ENCODE data around the gene AIFM3. TPM values are rescaled to one million over a fixed set of nuclear protein-coding genes. Genes with fewer than 3 reads are reported as not detected.
"Not testable (repeated sequence)": the region's sequence is repeated elsewhere in the genome, so short reads cannot be mapped to it uniquely, and the experiment has no call there.

Gene AIFM3
- total RNA-seq, 1 donor from 2014 or later: 0.99 TPM

GRCh38 chr22:20922141-20922751, 44.8 kb upstream of the AIFM3 start:
- Mint-ChIP-seq H3K27ac (ENCODE audit: unreplicated experiment) (peak overlapping the region; percentile 72), H3K36me3 (ENCODE audit: unreplicated experiment) (no peaks in the 10 kb centered on the region), H3K4me3 (ENCODE audit: unreplicated experiment) (peak overlapping the region; percentile 15), H3K27me3 (ENCODE audit: unreplicated experiment) (no peaks in the 10 kb centered on the region), H3K9me3 (ENCODE audit: unreplicated experiment) (no peaks in the 10 kb centered on the region), H3K4me1 (ENCODE audit: unreplicated experiment) (peaks cover 54% of the 10 kb centered on the region)
- no peak for TF ChIP-seq CTCF (IDR thresholded peaks at IDR 0.05)
- no peak for DNase-seq (ENCODE audit: extremely low spot score, unreplicated experiment)

DNA sequence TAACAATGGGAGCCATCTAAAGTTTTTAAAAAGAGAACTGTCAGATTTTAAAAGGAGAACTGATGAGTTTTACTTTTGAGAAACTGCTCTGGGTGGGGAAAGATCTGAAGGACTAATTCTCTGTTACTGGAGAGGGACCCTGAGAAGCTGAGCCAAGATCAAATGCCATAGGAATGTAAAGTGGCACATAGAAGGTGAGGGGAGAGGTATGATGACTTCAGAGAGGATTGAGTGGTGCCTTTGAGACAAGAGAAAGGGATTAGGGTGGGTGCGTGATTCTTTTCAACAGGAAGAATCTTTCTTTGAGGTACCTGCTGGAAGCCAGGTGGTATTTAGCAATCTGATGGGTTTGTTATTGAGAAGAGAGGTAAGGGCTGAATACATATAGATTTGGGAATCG, 40.8 kb upstream of the AIFM3 start:
- Mint-ChIP-seq H3K4me3 (ENCODE audit: unreplicated experiment) (no peak overlapping the region), H3K4me1 (ENCODE audit: unreplicated experiment) (peaks cover 35% of the 10 kb centered on the region), H3K27ac (ENCODE audit: unreplicated experiment) (no peak overlapping the region), H3K9me3 (ENCODE audit: unreplicated experiment) (no peaks in the 10 kb centered on the region), H3K36me3 (ENCODE audit: unreplicated experiment) (no peaks in the 10 kb centered on the region), H3K27me3 (ENCODE audit: unreplicated experiment) (no peaks in the 10 kb centered on the region)
- TF ChIP-seq CTCF (IDR thresholded peaks at IDR 0.05): no peak
- DNase-seq (ENCODE audit: extremely low spot score, unreplicated experiment): no peak

- no peak for TF ChIP-seq CTCF (IDR thresholded peaks at IDR 0.05)
- DNase-seq (ENCODE audit: extremely low spot score, unreplicated experiment): no peak
- Mint-ChIP-seq H3K27me3 (ENCODE audit: unreplicated experiment) (no peaks in the 10 kb centered on the region), H3K4me1 (ENCODE audit: unreplicated experiment) (peaks cover 23% of the 10 kb centered on the region), H3K27ac (ENCODE audit: unreplicated experiment) (no peak overlapping the region), H3K4me3 (ENCODE audit: unreplicated experiment) (no peak overlapping the region), H3K9me3 (ENCODE audit: unreplicated experiment) (no peaks in the 10 kb centered on the region), H3K36me3 (ENCODE audit: unreplicated experiment) (no peaks in the 10 kb centered on the region)
Observed at GRCh38 chr22:20927940-20928572, 39.0 kb upstream of the AIFM3 start.

DNA sequence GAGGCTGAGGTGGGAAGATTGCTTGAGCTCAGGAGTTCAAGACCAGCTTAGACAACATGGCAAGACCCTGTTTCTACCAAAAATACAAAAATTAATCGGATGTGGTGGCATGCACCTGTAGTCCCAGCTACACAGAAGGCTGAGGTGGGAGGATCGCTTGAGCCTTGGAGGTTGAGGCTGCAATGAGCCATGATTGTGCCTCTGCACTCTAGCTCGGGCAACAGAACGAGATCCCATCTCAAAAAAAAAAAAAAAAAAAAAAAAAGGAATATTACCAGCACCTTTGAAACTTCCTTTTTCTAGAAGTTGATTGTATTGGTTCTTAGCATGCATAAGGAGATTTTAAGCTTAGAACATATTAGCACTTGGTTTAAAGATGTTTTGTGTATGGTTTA, 38.5 kb upstream of the AIFM3 start:
- Mint-ChIP-seq H3K4me3 (ENCODE audit: unreplicated experiment) (no peak overlapping the region), H3K27me3 (ENCODE audit: unreplicated experiment) (no peaks in the 10 kb centered on the region), H3K9me3 (ENCODE audit: unreplicated experiment) (no peaks in the 10 kb centered on the region), H3K36me3 (ENCODE audit: unreplicated experiment) (no peaks in the 10 kb centered on the region), H3K27ac (ENCODE audit: unreplicated experiment) (no peak overlapping the region), H3K4me1 (ENCODE audit: unreplicated experiment) (peaks cover 23% of the 10 kb centered on the region)
- no peak for TF ChIP-seq CTCF (IDR thresholded peaks at IDR 0.05)
- no peak for DNase-seq (ENCODE audit: extremely low spot score, unreplicated experiment)

DNA sequence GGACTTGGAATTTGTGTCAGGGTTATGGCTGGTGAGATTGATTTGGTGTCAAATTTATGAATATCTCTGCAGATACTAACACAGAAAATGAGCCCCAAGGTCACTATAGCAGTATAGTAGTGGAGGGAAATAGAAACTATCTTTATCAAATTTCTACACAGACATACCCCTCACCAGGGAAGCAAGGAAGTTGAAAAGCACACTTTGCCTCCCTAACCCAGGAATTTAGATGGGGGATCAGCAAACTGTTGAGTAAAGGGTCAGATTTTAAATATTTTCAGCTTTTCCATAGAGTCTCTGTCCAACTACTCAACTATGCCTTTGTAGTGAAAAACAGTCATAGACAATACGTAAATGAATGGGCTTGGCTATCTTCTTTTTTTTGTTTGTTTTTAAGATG, 37.1 kb upstream of the AIFM3 start:
- TF ChIP-seq CTCF (IDR thresholded peaks at IDR 0.05): no peak
- Mint-ChIP-seq H3K4me1 (ENCODE audit: unreplicated experiment) (peaks cover 15% of the 10 kb centered on the region), H3K27ac (ENCODE audit: unreplicated experiment) (no peak overlapping the region)

DNA sequence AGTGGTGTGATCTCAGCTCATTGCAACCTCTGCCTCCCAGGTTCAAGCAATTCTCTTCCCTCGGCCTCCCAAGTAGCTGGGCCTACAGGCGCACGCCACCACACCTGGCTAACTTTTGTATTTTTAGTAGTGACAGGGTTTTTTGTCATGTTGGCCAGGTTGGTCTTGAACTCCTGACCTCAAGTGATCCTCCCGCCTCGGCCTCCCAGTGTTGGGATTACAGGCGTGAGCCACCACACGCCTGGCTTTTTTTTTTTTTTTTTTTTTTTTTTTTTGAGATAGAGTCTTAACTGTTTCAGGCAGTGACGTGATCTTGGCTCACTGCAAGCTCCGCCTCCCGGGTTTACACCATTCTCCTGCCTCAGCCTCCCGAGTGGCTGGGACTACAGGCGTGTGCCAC, 36.6 kb upstream of the AIFM3 start:
- H3K4me1 Mint-ChIP-seq (ENCODE audit: unreplicated experiment): peaks cover 12% of the 10 kb centered on the region

More for the DNA sequence above, 37.1 kb upstream of the AIFM3 start:
- DNase-seq (ENCODE audit: extremely low spot score, unreplicated experiment): no peak
- H3K4me3 Mint-ChIP-seq (ENCODE audit: unreplicated experiment): no peak overlapping the region
- H3K36me3 Mint-ChIP-seq (ENCODE audit: unreplicated experiment): peaks cover 6% of the 10 kb centered on the region
- no peaks in the 10 kb centered on the region for H3K9me3 Mint-ChIP-seq (ENCODE audit: unreplicated experiment)
- no peaks in the 10 kb centered on the region for H3K27me3 Mint-ChIP-seq (ENCODE audit: unreplicated experiment)

More for the DNA sequence above, 36.6 kb upstream of the AIFM3 start:
- not testable (repeated sequence) for H3K27me3 Mint-ChIP-seq (ENCODE audit: unreplicated experiment); H3K9me3 Mint-ChIP-seq (ENCODE audit: unreplicated experiment); H3K36me3 Mint-ChIP-seq (ENCODE audit: unreplicated experiment); H3K27ac Mint-ChIP-seq (ENCODE audit: unreplicated experiment); H3K4me3 Mint-ChIP-seq (ENCODE audit: unreplicated experiment); DNase-seq (ENCODE audit: extremely low spot score, unreplicated experiment)

All from osteocyte (in vitro differentiated cells).